ENCODE data around the gene EHD4. TPM values are rescaled to one million over a fixed set of nuclear protein-coding genes. Genes with fewer than 3 reads are reported as not detected.

EHD4 gene
- total RNA-seq, 2 donors from 2014 or later, result 13.8 to 16.9 TPM

DNA sequence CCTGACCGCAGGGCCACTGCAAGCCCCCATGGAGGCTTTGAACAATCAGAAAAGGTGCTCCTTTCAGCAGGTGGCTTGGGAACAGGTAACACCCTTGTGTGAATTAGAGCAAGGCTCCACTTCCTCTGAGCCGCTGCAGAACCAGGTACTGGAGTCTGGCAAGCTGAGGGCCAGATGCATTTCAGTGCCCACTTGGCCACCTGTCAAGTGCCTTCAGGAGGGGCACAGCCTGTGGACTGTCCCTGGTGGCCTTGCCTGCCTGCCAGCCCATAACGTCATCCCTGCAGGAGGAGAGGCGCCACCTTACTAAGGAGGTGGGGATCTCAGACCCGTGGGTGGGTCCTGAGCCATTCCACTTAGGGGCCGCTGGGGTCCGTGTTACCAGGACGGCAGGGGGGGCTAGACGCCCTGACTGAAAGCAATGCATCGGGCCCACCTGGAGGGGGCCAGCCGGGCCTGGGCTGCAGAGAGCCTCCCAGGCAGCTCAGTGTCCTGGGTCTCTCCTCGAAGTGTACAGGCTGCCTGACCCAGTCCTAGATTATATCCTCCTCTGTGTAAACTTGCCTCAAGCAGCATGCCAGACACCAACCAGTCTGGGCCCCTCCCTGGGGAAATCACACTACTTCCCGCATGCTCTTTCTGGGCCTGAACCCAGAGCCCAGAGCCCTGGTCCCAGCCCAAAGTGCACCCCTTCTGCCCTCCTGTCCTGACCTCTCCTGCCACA is 94.6 kb downstream of the EHD4 start:
- DNase-seq, result no peak
- ATAC-seq, result no peak
- intact Hi-C loops (cut with DNase I), result no loop called here
- Histone ChIP-seq H3K27me3 (no peaks in the 10 kb centered on the region), H3K36me3 (replicated peaks in 1 of 2; ENCODE audit: insufficient read depth in 1 of 2, low read depth in 2 of 2) (no peaks in the 10 kb centered on the region), H3K4me1 (peaks cover 13% of the 10 kb centered on the region), H3K27ac (no peak overlapping the region), H3K9me3 (no peaks in the 10 kb centered on the region), H3K4me3 (no peak overlapping the region)
- 79 to 82% methylated on average over 9 to 12 of the region's 13 CpGs for WGBS, 2 donors
- TF ChIP-seq POLR2A (IDR thresholded peaks at IDR 0.05), result no peak
- TF ChIP-seq, protein P1, sequence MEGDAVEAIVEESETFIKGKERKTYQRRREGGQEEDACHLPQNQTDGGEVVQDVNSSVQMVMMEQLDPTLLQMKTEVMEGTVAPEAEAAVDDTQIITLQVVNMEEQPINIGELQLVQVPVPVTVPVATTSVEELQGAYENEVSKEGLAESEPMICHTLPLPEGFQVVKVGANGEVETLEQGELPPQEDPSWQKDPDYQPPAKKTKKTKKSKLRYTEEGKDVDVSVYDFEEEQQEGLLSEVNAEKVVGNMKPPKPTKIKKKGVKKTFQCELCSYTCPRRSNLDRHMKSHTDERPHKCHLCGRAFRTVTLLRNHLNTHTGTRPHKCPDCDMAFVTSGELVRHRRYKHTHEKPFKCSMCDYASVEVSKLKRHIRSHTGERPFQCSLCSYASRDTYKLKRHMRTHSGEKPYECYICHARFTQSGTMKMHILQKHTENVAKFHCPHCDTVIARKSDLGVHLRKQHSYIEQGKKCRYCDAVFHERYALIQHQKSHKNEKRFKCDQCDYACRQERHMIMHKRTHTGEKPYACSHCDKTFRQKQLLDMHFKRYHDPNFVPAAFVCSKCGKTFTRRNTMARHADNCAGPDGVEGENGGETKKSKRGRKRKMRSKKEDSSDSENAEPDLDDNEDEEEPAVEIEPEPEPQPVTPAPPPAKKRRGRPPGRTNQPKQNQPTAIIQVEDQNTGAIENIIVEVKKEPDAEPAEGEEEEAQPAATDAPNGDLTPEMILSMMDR (IDR thresholded peaks at IDR 0.05), result no peak

DNA sequence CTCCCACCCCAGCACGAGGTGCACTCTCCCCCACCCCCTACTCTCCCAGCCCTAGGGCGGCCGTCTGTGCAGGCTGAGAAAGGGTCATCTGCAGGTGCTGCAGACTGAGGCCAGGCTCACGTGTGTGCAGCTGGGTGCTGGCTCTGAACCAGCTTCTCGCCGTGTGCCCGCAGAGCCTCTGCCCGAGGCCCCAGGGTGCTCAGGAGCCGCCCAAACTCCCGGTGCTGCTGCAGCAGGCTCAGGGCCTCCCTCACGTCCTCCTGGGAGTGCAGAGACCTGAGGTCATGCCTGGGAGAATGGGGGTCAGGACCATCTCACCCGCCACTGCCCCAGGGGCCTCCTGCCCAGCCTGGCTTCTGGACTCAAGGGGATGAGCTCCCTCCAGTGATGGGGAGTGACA is 95.7 kb downstream of the EHD4 start:
- DNase-seq (peak in 2 of 4 donors; percentile 21 to 53), ATAC-seq (peak; percentile 13)
- Histone ChIP-seq H3K4me3 (no peak overlapping the region), H3K4me1 (peaks cover 3% of the 10 kb centered on the region), H3K9me3 (no peaks in the 10 kb centered on the region), H3K27me3 (no peaks in the 10 kb centered on the region), H3K27ac (no peak overlapping the region), H3K36me3 (replicated peaks in 1 of 2; ENCODE audit: insufficient read depth in 1 of 2, low read depth in 2 of 2) (no peaks in the 10 kb centered on the region)
- intact Hi-C loops (cut with DNase I), result no loop called here
- WGBS, 2 donors, result 0 to 43% methylated on average over 1 to 12 of the region's 12 CpGs
- TF ChIP-seq, protein P1 (IDR thresholded peaks at IDR 0.05), result no peak
- no peak for TF ChIP-seq POLR2A (IDR thresholded peaks at IDR 0.05)

DNA sequence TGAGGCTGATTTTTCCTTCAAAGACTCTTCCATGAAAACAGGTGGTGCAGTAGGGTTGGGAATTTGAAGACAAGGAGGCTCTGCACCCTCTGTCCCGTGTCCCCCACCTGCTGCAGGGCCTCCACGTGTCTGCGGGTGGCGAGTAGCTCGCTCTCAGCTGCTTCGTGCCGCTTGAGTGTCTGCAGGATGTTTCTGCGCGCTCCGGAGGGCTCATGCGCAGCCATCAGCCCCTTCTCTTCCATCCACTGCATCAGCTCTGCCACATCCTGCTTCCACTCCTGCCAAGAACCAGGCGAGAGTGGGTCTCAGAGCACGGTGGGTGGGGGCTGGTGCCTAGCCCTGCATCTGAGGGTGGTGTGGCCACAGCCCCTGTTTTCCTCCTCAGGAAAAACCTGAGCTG is 96.3 kb downstream of the EHD4 start:
- Histone ChIP-seq H3K4me3 (no peak overlapping the region), H3K36me3 (replicated peaks in 1 of 2; ENCODE audit: insufficient read depth in 1 of 2, low read depth in 2 of 2) (no peaks in the 10 kb centered on the region), H3K27ac (no peak overlapping the region), H3K27me3 (no peaks in the 10 kb centered on the region), H3K4me1 (no peaks in the 10 kb centered on the region), H3K9me3 (no peaks in the 10 kb centered on the region)
- intact Hi-C loops (cut with DNase I), result no loop called here
- WGBS, 2 donors, result 73 to 82% methylated on average over 4 to 13 of the region's 13 CpGs
- no peak for DNase-seq
- ATAC-seq, result no peak
- TF ChIP-seq, protein P1 (IDR thresholded peaks at IDR 0.05), result no peak
- TF ChIP-seq POLR2A (IDR thresholded peaks at IDR 0.05), result no peak

DNA sequence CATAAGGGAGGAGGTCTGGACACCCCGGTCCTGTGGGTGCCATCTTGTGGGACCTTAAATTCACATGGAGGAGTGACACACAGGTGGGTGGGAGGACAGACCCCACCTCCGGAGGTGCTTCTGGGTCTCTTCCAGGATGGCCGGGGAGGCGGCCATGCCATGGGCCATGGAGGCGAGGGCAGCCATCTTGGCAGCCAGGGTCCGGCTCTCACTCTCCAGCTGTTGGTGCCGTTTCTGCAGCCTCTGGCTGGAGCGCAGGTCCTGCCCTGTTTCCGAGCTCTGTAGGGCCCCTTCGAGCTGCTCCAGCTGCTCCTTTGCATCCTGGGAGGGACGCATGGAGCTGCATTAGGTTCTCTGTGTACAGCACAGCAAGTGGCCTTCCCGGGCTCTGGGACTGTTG is 97.6 kb downstream of the EHD4 start:
- no peak for TF ChIP-seq POLR2A (IDR thresholded peaks at IDR 0.05)
- TF ChIP-seq, protein P1 (IDR thresholded peaks at IDR 0.05), result no peak
- Histone ChIP-seq H3K27ac (no peak overlapping the region), H3K36me3 (replicated peaks in 1 of 2; ENCODE audit: insufficient read depth in 1 of 2, low read depth in 2 of 2) (no peaks in the 10 kb centered on the region), H3K4me1 (no peaks in the 10 kb centered on the region), H3K9me3 (no peaks in the 10 kb centered on the region), H3K27me3 (no peaks in the 10 kb centered on the region), H3K4me3 (no peak overlapping the region)
- intact Hi-C loops (cut with DNase I), result no loop called here
- WGBS, 2 donors, result 89 to 100% methylated on average over 2 to 9 of the region's 12 CpGs
- ATAC-seq (no peak), DNase-seq (no peak)

DNA sequence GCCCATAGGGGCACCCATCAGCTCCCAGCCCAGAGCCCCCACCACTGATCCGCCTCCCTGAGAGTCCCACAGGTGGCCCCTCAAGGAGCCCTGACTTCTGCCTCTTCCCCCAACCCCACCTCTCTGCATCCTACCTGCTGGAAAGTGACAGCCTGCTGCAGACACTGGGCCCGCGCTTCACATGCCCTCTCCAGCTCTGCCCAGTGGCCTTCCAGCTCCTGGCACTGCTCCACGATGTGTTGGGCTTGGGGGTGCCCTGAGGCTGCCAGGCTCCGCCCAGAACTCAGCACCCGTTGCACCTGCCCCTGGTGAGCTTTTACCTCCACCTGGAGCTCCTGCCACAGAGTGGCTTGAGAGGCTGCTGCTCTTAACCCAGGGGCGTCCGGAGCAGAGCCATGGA is 98.6 kb downstream of the EHD4 start:
- no peaks in the 10 kb centered on the region for H3K27me3 ChIP-seq
- H3K9me3 ChIP-seq, result no peaks in the 10 kb centered on the region
- WGBS, 2 donors, result 81 to 86% methylated on average over 6 to 8 of the region's 8 CpGs
- ATAC-seq (no peak), DNase-seq (no peak)
- H3K4me3 ChIP-seq, result no peak overlapping the region
- TF ChIP-seq, protein P1 (IDR thresholded peaks at IDR 0.05), result no peak
- TF ChIP-seq POLR2A (IDR thresholded peaks at IDR 0.05), result no peak
- H3K4me1 ChIP-seq, result no peaks in the 10 kb centered on the region
- intact Hi-C loops (cut with DNase I), result no loop called here
- no peaks in the 10 kb centered on the region for H3K36me3 ChIP-seq (replicated peaks in 1 of 2; ENCODE audit: insufficient read depth in 1 of 2, low read depth in 2 of 2)
- H3K27ac ChIP-seq, result no peak overlapping the region

Measured in body of pancreas (tissue), 4 donors.